Chondrocyte (in vitro differentiated cells): Measurements from ENCODE around the gene ATAD3B. TPM values are rescaled to one million over a fixed set of nuclear protein-coding genes. Genes with fewer than 3 reads are reported as not detected.
"Not testable (repeated sequence)": the region's sequence is repeated elsewhere in the genome, so short reads cannot be mapped to it uniquely, and the experiment has no call there.

Source experiments
- DNase-seq: peaks from one replicate; pipeline ENCODE4 v3.0.0; 2021; ENCODE audit warnings: mixed read lengths, low spot score
- H3K27ac Mint-ChIP-seq: one replicate; pipeline ENCODE4 v1.8.0; 2021; ENCODE audit warnings: mild to moderate bottlenecking, moderate library complexity, mixed read lengths; ENCODE audit not compliant: unreplicated experiment
- H3K27me3 Mint-ChIP-seq: 2 replicates; pipeline ENCODE4 v1.8.0; 2021; ENCODE audit warnings: low read depth, mixed read lengths
- H3K36me3 Mint-ChIP-seq: 2 replicates; pipeline ENCODE4 v1.8.0; 2021; ENCODE audit warnings: low read depth, mixed read lengths
- H3K4me1 Mint-ChIP-seq: 2 replicates; pipeline ENCODE4 v1.8.0; 2021; ENCODE audit warnings: low read depth, mild to moderate bottlenecking, mixed read lengths
- H3K4me3 Mint-ChIP-seq: one replicate; pipeline ENCODE4 v1.8.0; 2021; ENCODE audit warnings: mild to moderate bottlenecking, moderate library complexity, mixed read lengths; ENCODE audit not compliant: unreplicated experiment
- H3K9me3 Mint-ChIP-seq: 2 replicates; pipeline ENCODE4 v1.8.0; 2021; ENCODE audit warnings: low read depth, mixed read lengths
- CTCF ChIP-seq: fragments of 200-600 bp; sonication (generic); IDR thresholded peaks from 2 replicates; pipeline ENCODE4 v1.5.0; 2021; ENCODE audit warnings: antibody characterized with exemption, mild to moderate bottlenecking, moderate library complexity
- total RNA-seq: library from RNA; stranded (reverse); gene quantifications from 3 replicates; pipeline ENCODE4 v1.2.1, GENCODE V29; 2021

Gene ATAD3B
- total RNA-seq, 1 donor from 2014 or later: 24.3 TPM

- no peak overlapping the region for H3K4me3 Mint-ChIP-seq
- H3K27me3 Mint-ChIP-seq: no peaks in the 10 kb centered on the region
- DNase-seq: no peak
- TF ChIP-seq CTCF: no peak
- no peak overlapping the region for H3K27ac Mint-ChIP-seq
- H3K36me3 Mint-ChIP-seq: no peaks in the 10 kb centered on the region
- no peaks in the 10 kb centered on the region for H3K4me1 Mint-ChIP-seq
- H3K9me3 Mint-ChIP-seq: no peaks in the 10 kb centered on the region
These were observed 10.9 kb upstream of the ATAD3B start for GRCh38 chr1:1460540-1461130.

- H3K27ac Mint-ChIP-seq: no peak overlapping the region
- H3K9me3 Mint-ChIP-seq: peaks cover 4% of the 10 kb centered on the region
- H3K4me1 Mint-ChIP-seq: no peaks in the 10 kb centered on the region
- peaks cover 1% of the 10 kb centered on the region for H3K36me3 Mint-ChIP-seq
- no peak for TF ChIP-seq CTCF
- no peak for DNase-seq
- H3K4me3 Mint-ChIP-seq: no peak overlapping the region
- no peaks in the 10 kb centered on the region for H3K27me3 Mint-ChIP-seq
These were observed 9.7 kb upstream of the ATAD3B start for GRCh38 chr1:1461721-1462317.

- Mint-ChIP-seq H3K36me3 (peaks cover 1% of the 10 kb centered on the region), H3K27ac (no peak overlapping the region), H3K4me3 (no peak overlapping the region), H3K4me1 (no peaks in the 10 kb centered on the region), H3K27me3 (no peaks in the 10 kb centered on the region), H3K9me3 (peaks cover 4% of the 10 kb centered on the region)
- TF ChIP-seq CTCF: no peak
- DNase-seq: no peak
These were observed 9.1 kb upstream of the ATAD3B start for GRCh38 chr1:1462318-1462966.

GRCh38 chr1:1463312-1463711, 8.3 kb upstream of the ATAD3B start:
- peaks cover 4% of the 10 kb centered on the region for H3K9me3 Mint-ChIP-seq
- H3K36me3 Mint-ChIP-seq: peaks cover 1% of the 10 kb centered on the region
- no peaks in the 10 kb centered on the region for H3K4me1 Mint-ChIP-seq
- no peak for DNase-seq
- H3K4me3 Mint-ChIP-seq: no peak overlapping the region
- no peak for TF ChIP-seq CTCF
- no peaks in the 10 kb centered on the region for H3K27me3 Mint-ChIP-seq
- H3K27ac Mint-ChIP-seq: no peak overlapping the region

- not testable (repeated sequence) for H3K27ac Mint-ChIP-seq, H3K27me3 Mint-ChIP-seq, H3K4me3 Mint-ChIP-seq, DNase-seq, H3K9me3 Mint-ChIP-seq, H3K36me3 Mint-ChIP-seq
- H3K4me1 Mint-ChIP-seq: peaks cover 23% of the 10 kb centered on the region
These were observed 3.2 kb upstream of the ATAD3B start for GRCh38 chr1:1468196-1468985.
